MM.1S (cell line): Measurements from ENCODE around the gene SCAMP4.

ENCODE experiments used
- DNase-seq: peaks from one replicate; pipeline ENCODE4 v3.0.0-alpha.2; 2015
- H2AFZ ChIP-seq: fragments of 300-600 bp; sonication (generic); 2 replicates; pipeline ENCODE4 v1.6.0; 2016; ENCODE audit warnings: antibody characterized with exemption, low read length
- H3F3A ChIP-seq: fragments of 300-600 bp; sonication (generic); 2 replicates; pipeline ENCODE4 v1.6.1; 2016; ENCODE audit warnings: mild to moderate bottlenecking, antibody characterized with exemption, low read length, moderate library complexity, mixed read lengths; ENCODE audit not compliant: insufficient read depth
- H3K27ac ChIP-seq: fragments of 300-600 bp; sonication (generic); 2 replicates; pipeline ENCODE4 v1.5.1; 2016; ENCODE audit warnings: mild to moderate bottlenecking, low read length
- H3K27me3 ChIP-seq: fragments of 300-600 bp; sonication (generic); replicated peaks from 2 replicates; pipeline ENCODE4 v1.6.0; 2016; ENCODE audit warnings: low read length; ENCODE audit not compliant: insufficient read depth
- H3K36me3 ChIP-seq: fragments of 300-600 bp; sonication (generic); replicated peaks from 2 replicates; pipeline ENCODE4 v1.6.1; 2016; ENCODE audit warnings: mild to moderate bottlenecking, low read length, mixed read lengths; ENCODE audit not compliant: insufficient read depth
- H3K4me1 ChIP-seq: fragments of 300-600 bp; sonication (generic); 2 replicates; pipeline ENCODE4 v1.6.1; 2016; ENCODE audit warnings: low read length, mixed read lengths
- H3K4me2 ChIP-seq: fragments of 300-600 bp; sonication (generic); 2 replicates; pipeline ENCODE4 v1.6.0; 2016; ENCODE audit warnings: low read depth, low read length
- H3K4me3 ChIP-seq: fragments of 300-600 bp; sonication (generic); 2 replicates; pipeline ENCODE4 v1.5.1; 2016; ENCODE audit warnings: low read length, mixed read lengths
- H3K79me2 ChIP-seq: fragments of 300-600 bp; sonication (generic); 2 replicates; pipeline ENCODE4 v1.6.1; 2016; ENCODE audit warnings: mixed run types, low read length, mixed read lengths
- H3K9ac ChIP-seq: fragments of 300-600 bp; sonication (generic); 2 replicates; pipeline ENCODE4 v1.6.1; 2016; ENCODE audit warnings: low read length, mixed read lengths
- H3K9me2 ChIP-seq: fragments of 300-600 bp; sonication (generic); replicated peaks from 2 replicates; pipeline ENCODE4 v1.6.1; 2016; ENCODE audit warnings: mild to moderate bottlenecking, low read length, mixed read lengths; ENCODE audit not compliant: insufficient read depth
- H3K9me3 ChIP-seq: fragments of 300-600 bp; sonication (generic); replicated peaks from 2 replicates; pipeline ENCODE4 v1.6.1; 2016; ENCODE audit warnings: mild to moderate bottlenecking, low read length, mixed read lengths; ENCODE audit not compliant: insufficient read depth
- H4K20me1 ChIP-seq: fragments of 300-600 bp; sonication (generic); 2 replicates; pipeline ENCODE4 v1.6.1; 2016; ENCODE audit warnings: mild to moderate bottlenecking, low read length, moderate library complexity, mixed read lengths; ENCODE audit not compliant: insufficient read depth
- CTCF ChIP-seq: fragments of 300-600 bp; sonication (generic); IDR thresholded peaks from 2 replicates; pipeline ENCODE4 v1.5.1; 2016; ENCODE audit warnings: antibody characterized with exemption, low read length, mixed read lengths
- EZH2 ChIP-seq: fragments of 300-600 bp; sonication (generic); optimal IDR thresholded peaks from 2 replicates; pipeline ENCODE3; 2017; ENCODE audit warnings: low read depth, mild to moderate bottlenecking, antibody characterized with exemption, low read length, mixed read lengths
- EZH2phosphoT487 ChIP-seq: fragments of 300-600 bp; sonication (generic); IDR thresholded peaks from 2 replicates; pipeline ENCODE4 v1.6.1; 2018; ENCODE audit warnings: antibody characterized with exemption, low read length

SCAMP4 gene

GRCh38 chr19:1909761-1910080 is 4.5 kb downstream of the SCAMP4 start:
- Histone ChIP-seq H3K4me1 (peaks cover 5% of the 10 kb centered on the region), H3K9ac (no peak overlapping the region), H3K27me3 (no peaks in the 10 kb centered on the region), H3K36me3 (0 out of 2 replicates have a peak, but pooled peaks cover 2% of the 10 kb centered on the region), H4K20me1 (no peaks in the 10 kb centered on the region), H3K9me3 (no peaks in the 10 kb centered on the region), H3F3A (peaks cover 8% of the 10 kb centered on the region), H3K79me2 (peaks cover 90% of the 10 kb centered on the region), H3K27ac (no peak overlapping the region), H3K9me2 (no peaks in the 10 kb centered on the region), H2AFZ (no peak overlapping the region), H3K4me3 (no peak overlapping the region), H3K4me2 (no peak overlapping the region)
- DNase-seq: no peak
- TF ChIP-seq EZH2 (no peak), CTCF (no peak), EZH2phosphoT487 (no peak)

GRCh38 chr19:1910177-1910576 is 5.0 kb downstream of the SCAMP4 start:
- TF ChIP-seq EZH2phosphoT487 (no peak), CTCF (no peak), EZH2 (no peak)
- Histone ChIP-seq H3K4me2 (no peak overlapping the region), H3K9me2 (no peaks in the 10 kb centered on the region), H3K36me3 (0 out of 2 replicates have a peak, but pooled peaks cover 2% of the 10 kb centered on the region), H3K9me3 (no peaks in the 10 kb centered on the region), H4K20me1 (no peaks in the 10 kb centered on the region), H3K27me3 (no peaks in the 10 kb centered on the region), H2AFZ (no peak overlapping the region), H3F3A (0 out of 2 replicates have a peak, but pooled peaks cover 6% of the 10 kb centered on the region), H3K4me3 (no peak overlapping the region), H3K4me1 (0 out of 2 replicates have a peak, but pooled peaks cover 3% of the 10 kb centered on the region), H3K27ac (no peak overlapping the region), H3K9ac (no peak overlapping the region), H3K79me2 (peaks cover 94% of the 10 kb centered on the region)
- no peak for DNase-seq

- Histone ChIP-seq H3K36me3 (0 out of 2 replicates have a peak, but pooled peaks cover 2% of the 10 kb centered on the region), H3K27ac (no peak overlapping the region), H2AFZ (no peak overlapping the region), H3K4me2 (no peak overlapping the region), H3K9ac (no peak overlapping the region), H3K79me2 (peaks cover 89% of the 10 kb centered on the region), H3K4me3 (no peak overlapping the region), H3K4me1 (no peaks in the 10 kb centered on the region), H3F3A (0 out of 2 replicates have a peak, but pooled peaks cover under 1% of the 10 kb centered on the region), H3K9me3 (no peaks in the 10 kb centered on the region), H3K27me3 (no peaks in the 10 kb centered on the region), H3K9me2 (no peaks in the 10 kb centered on the region), H4K20me1 (no peaks in the 10 kb centered on the region)
- TF ChIP-seq EZH2phosphoT487 (no peak), CTCF (no peak), EZH2 (no peak)
- no peak for DNase-seq
Measured at GRCh38 chr19:1911098-1911497, 5.9 kb downstream of the SCAMP4 start.
